CD4-positive, alpha-beta T cell treated with Interleukin-15 for 1 hour (primary cell): ENCODE measurements around the gene CELSR1.

Source experiments
- DNase-seq: peaks from one replicate; pipeline ENCODE4 v3.0.0-alpha.2; 2020

Gene CELSR1

GRCh38 chr22:46439576-46440465, 97.6 kb downstream of the CELSR1 start:
- no peak for DNase-seq

GRCh38 chr22:46439111-46439510, 98.3 kb downstream of the CELSR1 start:
- DNase-seq, result no peak

GRCh38 chr22:46437671-46438440, 99.6 kb downstream of the CELSR1 start:
- no peak for DNase-seq

GRCh38 chr22:46436595-46437175, 100.7 kb downstream of the CELSR1 start:
- no peak for DNase-seq

- peak; percentile 43 for DNase-seq
These were observed 104.1 kb downstream of the CELSR1 start for GRCh38 chr22:46433318-46433717.

- peak; percentile 38 for DNase-seq
These were observed 105.0 kb downstream of the CELSR1 start for GRCh38 chr22:46432164-46433068.

- no peak for DNase-seq
These were observed 106.2 kb downstream of the CELSR1 start for GRCh38 chr22:46430961-46431838.

GRCh38 chr22:46429325-46429853, 108.0 kb downstream of the CELSR1 start:
- DNase-seq, result no peak

GRCh38 chr22:46428602-46429324, 108.7 kb downstream of the CELSR1 start:
- no peak for DNase-seq

GRCh38 chr22:46428171-46428570, 109.2 kb downstream of the CELSR1 start:
- no peak for DNase-seq

- no peak for DNase-seq
These were observed 112.4 kb downstream of the CELSR1 start for GRCh38 chr22:46425016-46425415.

GRCh38 chr22:46424496-46424895, 112.9 kb downstream of the CELSR1 start:
- no peak for DNase-seq

GRCh38 chr22:46422896-46423295, 114.5 kb downstream of the CELSR1 start:
- DNase-seq, result no peak

- peak; percentile 42 for DNase-seq
These were observed 116.2 kb downstream of the CELSR1 start for GRCh38 chr22:46421267-46421666.

- no peak for DNase-seq
These were observed 117.5 kb downstream of the CELSR1 start for GRCh38 chr22:46419754-46420571.

- DNase-seq, result no peak
These were observed 118.6 kb downstream of the CELSR1 start for GRCh38 chr22:46418827-46419226.

GRCh38 chr22:46417769-46418168, 119.7 kb downstream of the CELSR1 start:
- DNase-seq, result no peak

- no peak for DNase-seq
These were observed 120.4 kb downstream of the CELSR1 start for GRCh38 chr22:46416891-46417580.

GRCh38 chr22:46416520-46416871, 120.9 kb downstream of the CELSR1 start:
- no peak for DNase-seq
